NCI-H510A treated with DMSO at 0.1 percent for 48 hours (cell line): Measurements from ENCODE around the gene DLST.

ENCODE experiments used
- DNase-seq: peaks from one replicate; lab custom pipeline; 2025; lab: John Stamatoyannopoulos, UW

Gene DLST

DNA sequence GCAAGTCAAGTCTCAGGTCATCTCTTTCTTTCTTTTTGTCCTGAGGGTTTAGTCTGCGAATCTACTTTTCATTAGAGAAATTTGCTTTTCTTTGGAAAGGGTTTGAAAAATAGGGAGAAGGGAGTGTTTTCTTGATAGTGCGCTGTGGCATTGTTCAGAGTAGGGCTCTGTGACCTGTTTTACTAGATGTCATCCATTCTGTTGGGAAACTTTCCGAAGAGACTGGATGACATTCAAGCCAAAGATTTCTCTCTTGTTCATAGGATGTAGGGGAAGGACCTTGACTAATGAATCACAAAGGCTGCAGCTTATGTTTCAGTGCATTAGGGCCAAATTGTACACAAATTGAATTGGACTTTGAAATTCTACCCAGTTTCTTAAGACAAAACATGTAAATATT lies 14.7 kb downstream of the DLST start:
- DNase-seq: no peak

DNA sequence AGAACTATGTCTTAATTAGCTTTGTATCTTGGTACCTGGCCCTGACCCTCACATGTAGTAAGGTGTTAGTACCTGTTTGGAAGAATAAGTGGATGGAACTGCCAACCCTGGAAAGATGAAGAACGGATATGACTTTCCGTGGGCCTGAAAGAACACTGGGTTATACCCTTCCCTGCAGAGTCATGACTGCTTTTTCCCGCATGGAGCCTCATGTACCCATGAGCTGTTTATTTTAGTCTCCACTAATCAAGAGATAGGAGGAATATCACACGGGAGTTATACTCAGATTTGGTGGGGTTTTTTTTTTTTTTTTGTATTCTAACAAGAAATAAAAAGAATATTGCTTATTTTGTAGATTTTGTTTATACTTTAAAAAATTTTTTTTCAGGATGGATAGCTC lies 15.9 kb downstream of the DLST start:
- DNase-seq: no peak

- no peak for DNase-seq
These were observed 16.4 kb downstream of the DLST start for GRCh38 chr14:74898083-74898482.

- DNase-seq: no peak
These were observed 17.0 kb downstream of the DLST start for GRCh38 chr14:74898694-74899093.

GRCh38 chr14:74902941-74903705 lies 21.4 kb downstream of the DLST start:
- no peak for DNase-seq

GRCh38 chr14:74904635-74905503 lies 23.2 kb downstream of the DLST start:
- no peak for DNase-seq

DNA sequence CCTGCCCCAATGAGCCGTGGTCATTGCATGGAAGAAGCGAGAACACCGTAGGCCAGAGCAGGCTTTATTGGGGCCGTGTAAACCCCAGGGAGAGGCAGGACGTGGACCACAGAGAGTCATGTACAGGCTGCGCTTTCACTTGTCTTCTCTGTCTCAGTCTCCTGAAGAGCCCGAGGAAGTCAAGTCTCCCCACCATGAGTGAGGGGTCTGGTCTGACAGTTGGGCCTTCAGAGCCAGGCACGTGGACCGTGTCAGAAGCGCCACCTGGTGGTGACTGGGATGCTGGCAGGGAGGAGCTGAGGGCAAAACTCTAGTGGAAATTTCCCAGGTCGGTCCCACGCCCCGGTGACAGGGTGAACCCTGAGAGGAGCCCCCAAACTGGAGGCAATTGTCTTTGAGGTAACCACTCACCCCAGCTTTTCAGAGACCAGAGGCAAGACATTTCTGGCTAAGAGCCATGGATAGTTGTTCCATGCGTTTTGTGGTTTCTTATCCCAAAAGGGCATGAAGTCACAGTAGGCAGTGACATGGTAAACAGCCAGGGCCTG lies 24.0 kb downstream of the DLST start:
- peak; percentile 39 for DNase-seq

GRCh38 chr14:74906925-74907521 lies 25.3 kb downstream of the DLST start:
- no peak for DNase-seq

DNA sequence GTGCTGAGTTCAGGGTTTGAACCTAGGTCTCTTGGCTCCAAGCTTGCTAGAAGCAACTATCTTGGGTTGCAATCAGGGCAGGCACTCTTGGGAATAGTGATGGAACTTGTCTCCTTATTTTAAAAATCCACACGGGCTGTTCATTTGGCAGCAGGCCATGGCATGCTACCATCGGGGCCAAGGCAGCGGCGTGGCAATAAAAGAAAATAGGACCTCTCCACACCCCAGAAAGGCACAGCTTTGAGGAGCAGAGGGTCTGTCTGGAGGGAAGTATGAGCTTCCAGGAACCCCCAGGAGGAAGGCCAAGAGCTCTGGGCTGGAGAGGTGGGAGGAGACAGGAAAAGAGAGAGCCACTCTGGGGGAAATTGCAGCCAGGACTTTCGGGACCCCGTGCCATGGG lies 26.0 kb downstream of the DLST start:
- no peak for DNase-seq

DNA sequence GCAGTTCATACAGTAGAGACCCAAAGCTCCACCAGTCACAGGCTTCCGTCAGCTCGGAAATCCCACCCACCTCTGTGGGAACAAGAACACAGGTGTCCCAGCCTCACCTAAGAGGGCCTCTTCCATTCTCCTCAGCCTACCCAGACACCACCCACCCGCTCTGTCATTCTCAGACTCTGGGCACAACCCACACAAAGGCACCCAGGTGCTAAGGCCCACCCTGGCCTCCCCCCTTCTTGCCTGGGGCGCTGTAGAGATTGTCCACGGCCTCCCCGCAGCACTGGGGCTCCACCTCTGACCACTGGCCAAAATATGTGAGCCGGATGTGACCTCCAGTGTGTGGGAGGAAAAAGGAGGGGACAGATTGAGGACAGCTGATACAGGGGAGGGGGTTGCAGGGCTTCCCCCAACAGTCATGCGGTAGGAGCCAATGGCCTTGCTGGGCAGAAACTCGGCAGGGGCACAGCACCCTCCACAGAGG lies 27.2 kb downstream of the DLST start:
- DNase-seq: no peak

DNA sequence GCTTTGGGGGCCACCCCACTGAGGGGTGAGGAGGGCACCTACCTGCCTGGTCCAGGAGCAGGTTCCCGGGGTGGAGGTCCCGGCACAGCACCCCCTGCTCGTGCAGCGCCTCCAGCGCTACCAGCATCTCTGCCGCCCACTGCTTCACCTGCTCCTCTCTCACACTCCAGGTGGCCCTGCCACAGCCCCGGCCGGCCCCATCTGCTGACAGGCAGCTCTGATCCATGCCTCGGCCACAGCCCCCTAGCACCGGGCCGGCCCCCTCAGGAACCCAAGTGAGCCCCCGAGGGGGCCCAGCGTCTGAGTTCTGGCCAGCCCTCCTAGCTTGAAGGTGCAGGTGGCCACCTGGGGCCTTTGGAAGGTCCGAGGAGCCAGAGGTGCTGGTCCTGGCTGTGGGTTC lies 27.8 kb downstream of the DLST start:
- no peak for DNase-seq

DNA sequence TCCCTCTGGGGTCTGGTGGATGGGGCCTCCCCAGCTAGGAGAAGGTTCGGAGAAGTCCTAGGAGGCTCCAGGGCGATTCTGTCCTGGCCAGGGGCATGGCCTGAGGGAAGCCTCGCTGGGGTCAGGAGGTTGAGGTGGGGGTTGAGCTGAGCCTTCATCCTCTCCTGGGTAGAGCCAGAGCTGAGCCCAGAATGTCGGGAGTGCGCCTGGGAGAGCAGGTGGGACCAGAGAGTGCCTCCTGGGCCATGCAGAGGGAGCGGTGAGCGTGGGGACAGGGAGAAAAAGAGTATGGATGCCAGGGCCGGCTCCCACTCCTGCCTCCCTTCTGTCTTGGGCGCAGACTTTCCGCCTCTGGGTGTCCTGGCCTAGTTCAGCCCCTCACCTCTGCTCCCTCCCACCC lies 28.2 kb downstream of the DLST start:
- no peak for DNase-seq

DNA sequence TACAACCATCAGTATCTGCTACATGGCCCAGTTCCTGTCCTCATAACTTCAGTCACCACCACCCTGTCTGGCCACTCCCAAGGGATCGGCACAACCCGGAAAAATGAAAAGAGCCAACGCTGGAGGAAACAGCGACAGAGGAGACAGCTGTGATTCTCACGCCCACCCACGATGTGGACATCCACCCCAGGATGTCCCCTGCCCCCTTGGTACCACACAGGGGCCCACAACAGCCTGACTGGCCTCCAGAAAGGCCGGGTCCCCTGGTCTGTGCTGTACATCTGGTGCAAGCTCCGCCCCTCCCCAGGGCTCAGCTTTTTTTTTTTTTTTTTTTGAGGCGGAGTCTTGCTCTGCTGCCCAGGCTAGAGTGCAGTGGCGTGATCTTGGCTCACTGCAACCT lies 28.8 kb downstream of the DLST start:
- DNase-seq: no peak

GRCh38 chr14:74911221-74911620 lies 29.5 kb downstream of the DLST start:
- no peak for DNase-seq

GRCh38 chr14:74911704-74912103 lies 30.0 kb downstream of the DLST start:
- DNase-seq: no peak

GRCh38 chr14:74912111-74912510 lies 30.4 kb downstream of the DLST start:
- DNase-seq: no peak

GRCh38 chr14:74912801-74913200 lies 31.1 kb downstream of the DLST start:
- no peak for DNase-seq

DNA sequence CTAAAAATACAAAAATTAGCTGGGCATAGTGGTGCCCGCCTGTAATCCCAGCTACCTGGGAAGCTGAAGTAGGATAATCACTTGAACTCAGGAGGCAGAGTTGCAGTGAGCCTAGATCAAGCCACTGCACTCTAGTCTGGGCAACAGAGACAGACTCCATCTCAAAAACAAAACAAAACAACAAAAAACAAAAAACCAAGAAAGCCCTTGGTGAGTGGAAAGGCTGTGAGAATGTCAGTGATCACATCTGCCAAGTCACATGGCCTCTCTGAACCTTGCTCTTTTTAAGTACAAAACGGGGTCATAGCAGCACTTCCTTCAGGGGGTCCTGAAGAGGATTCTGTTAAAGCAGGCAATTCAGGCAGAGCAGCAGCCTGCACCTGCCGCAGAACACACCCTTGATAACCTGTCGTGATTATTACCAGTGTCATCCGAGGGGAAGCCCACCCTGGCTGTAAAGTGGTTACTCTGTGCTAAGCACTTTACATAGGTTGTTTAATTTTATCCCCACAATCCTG lies 31.7 kb downstream of the DLST start:
- DNase-seq: no peak

GRCh38 chr14:74913986-74914573 lies 32.4 kb downstream of the DLST start:
- DNase-seq: peak; percentile 24

DNA sequence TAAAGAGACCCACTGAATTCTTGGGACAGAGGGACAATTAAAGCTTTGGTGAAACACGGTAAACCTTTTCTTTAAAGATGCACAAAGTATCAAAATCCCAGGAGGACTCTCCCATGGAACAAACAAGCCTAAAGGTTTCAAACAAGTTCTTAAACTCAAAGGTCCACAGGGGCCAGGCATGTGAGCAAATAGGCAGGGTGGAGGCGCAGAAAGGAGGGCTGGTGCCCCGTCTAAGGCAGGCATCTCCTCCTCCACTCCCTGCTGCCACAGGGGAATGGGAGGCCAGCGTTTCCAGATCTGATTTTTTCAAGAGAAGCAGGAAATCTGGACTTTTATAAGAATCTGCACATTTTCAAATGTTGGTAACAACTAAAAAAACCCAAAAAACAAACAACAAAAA lies 33.7 kb downstream of the DLST start:
- no peak for DNase-seq

GRCh38 chr14:74915826-74916225 lies 34.1 kb downstream of the DLST start:
- DNase-seq: no peak

- DNase-seq: no peak
These were observed 35.4 kb downstream of the DLST start for GRCh38 chr14:74917178-74917543.
